Colonic mucosa (tissue), 4 donors: ENCODE measurements around the gene OR2V2. TPM values are rescaled to one million over a fixed set of nuclear protein-coding genes. Genes with fewer than 3 reads are reported as not detected.

Source experiments
- DNase-seq: peaks from one replicate; pipeline ENCODE4 v3.0.0-alpha.2; 2020
- H3K27ac ChIP-seq: fragments of 200-600 bp; one replicate; pipeline ENCODE4 v1.8.0; 2021
- H3K27me3 ChIP-seq: fragments of 200-600 bp; one replicate; pipeline ENCODE4 v1.8.0; 2021
- H3K36me3 ChIP-seq: fragments of 200-600 bp; one replicate; pipeline ENCODE4 v1.8.0; 2021
- H3K4me1 ChIP-seq: fragments of 200-600 bp; one replicate; pipeline ENCODE4 v1.8.0; 2021; ENCODE audit warnings: mild to moderate bottlenecking
- H3K4me3 ChIP-seq: fragments of 200-600 bp; one replicate; pipeline ENCODE4 v1.8.0; 2021
- H3K9ac ChIP-seq, 2 donors: one replicate each; pipeline ENCODE4 v1.7.0; 2013; ENCODE audit warnings: control low read depth in 2 of 2, low read depth in 2 of 2, low read length in 2 of 2
- H3K9me3 ChIP-seq: fragments of 200-600 bp; one replicate; pipeline ENCODE4 v1.8.0; 2021
- CTCF ChIP-seq: fragments of 200-600 bp; IDR thresholded peaks from one replicate; pipeline ENCODE4 v1.8.0; 2022; ENCODE audit warnings: antibody characterized with exemption, mild to moderate bottlenecking
- intact Hi-C: fragments of 100-400 bp; cut with DNase I; formaldehyde crosslinking; loops from one replicate; pipeline ENCODE4 v1.14.1; 2022
- total RNA-seq, 2 donors: library from RNA; stranded (reverse); fragmentation: NEBNext Ultra II Directional in 1 of 2; extraction: Animal tissue kit (Norgen Biotek cat#: 25700) in 1 of 2; gene quantifications; one replicate each; pipeline ENCODE4 v1.2.1, GENCODE V29; 2021
- donor health status: healthy.
- donor health status: DM: no; HTN: no; CAD: no.
- donor health status: DM: no; HTN: no; CAD: no.

Gene OR2V2
- total RNA-seq, 2 donors from 2014 or later: not detected

- Histone ChIP-seq H3K9ac (no peak overlapping the region), H3K27me3 (peaks cover 20% of the 10 kb centered on the region), H3K4me3 (no peak overlapping the region), H3K9me3 (no peaks in the 10 kb centered on the region), H3K27ac (no peak overlapping the region), H3K4me1 (no peaks in the 10 kb centered on the region), H3K36me3 (no peaks in the 10 kb centered on the region)
- intact Hi-C loops: loop anchor here (10.0 kb wide), 1 partner anchor 379 kb away; no protein-coding TSS in a partner anchor
- DNase-seq: no peak
- TF ChIP-seq CTCF: no peak
These were observed 16.2 kb downstream of the OR2V2 start for GRCh38 chr5:181163487-181164075.

GRCh38 chr5:181164076-181164952 is 16.9 kb downstream of the OR2V2 start:
- no peak overlapping the region for H3K4me3 ChIP-seq

GRCh38 chr5:181166812-181167733 is 19.7 kb downstream of the OR2V2 start:
- peaks cover 39% of the 10 kb centered on the region for H3K27me3 ChIP-seq
- no peak overlapping the region for H3K9ac ChIP-seq
- no peak for DNase-seq
- H3K4me3 ChIP-seq: no peak overlapping the region
- H3K27ac ChIP-seq: no peak overlapping the region
- peaks cover 3% of the 10 kb centered on the region for H3K4me1 ChIP-seq
- no peak for TF ChIP-seq CTCF
- no peaks in the 10 kb centered on the region for H3K36me3 ChIP-seq
- no peaks in the 10 kb centered on the region for H3K9me3 ChIP-seq
- intact Hi-C loops: loop anchor here (10.0 kb wide), 1 partner anchor 382 kb away; no protein-coding TSS in a partner anchor

More at GRCh38 chr5:181164076-181164952, 16.9 kb downstream of the OR2V2 start:
- H3K27me3 ChIP-seq: peaks cover 23% of the 10 kb centered on the region
- H3K36me3 ChIP-seq: no peaks in the 10 kb centered on the region
- H3K4me1 ChIP-seq: no peaks in the 10 kb centered on the region
- intact Hi-C loops: loop anchor here (10.0 kb wide), 1 partner anchor 380 kb away; no protein-coding TSS in a partner anchor
- no peak for DNase-seq
- H3K9me3 ChIP-seq: no peaks in the 10 kb centered on the region
- H3K27ac ChIP-seq: no peak overlapping the region
- no peak for TF ChIP-seq CTCF
- no peak overlapping the region for H3K9ac ChIP-seq

- peaks cover 3% of the 10 kb centered on the region for H3K4me1 ChIP-seq
- DNase-seq: peak; percentile 44
- H3K27ac ChIP-seq: no peak overlapping the region
- no peak overlapping the region for H3K9ac ChIP-seq
- intact Hi-C loops: loop anchor here (10.0 kb wide), 1 partner anchor 383 kb away; no protein-coding TSS in a partner anchor
- no peaks in the 10 kb centered on the region for H3K9me3 ChIP-seq
- no peak for TF ChIP-seq CTCF
- no peak overlapping the region for H3K4me3 ChIP-seq
- no peaks in the 10 kb centered on the region for H3K36me3 ChIP-seq
- peaks cover 46% of the 10 kb centered on the region for H3K27me3 ChIP-seq
These were observed 20.6 kb downstream of the OR2V2 start for GRCh38 chr5:181167814-181168488.
